B cell (primary cell): ENCODE results near the gene PAN2.

Experiments
- EZH2 ChIP-seq: IDR thresholded peaks from 2 replicates; pipeline ENCODE4 v1.6.1; 2012; ENCODE audit warnings: borderline replicate concordance, low read depth, mild to moderate bottlenecking, moderate library complexity, low read length; ENCODE audit not compliant: insufficient read depth, poor library complexity, severe bottlenecking
- TF ChIP-seq, protein P1 (sequence below): fragments of 200-600 bp; IDR thresholded peaks from one replicate; pipeline ENCODE4 v1.8.0; 2022; ENCODE audit warnings: antibody characterized with exemption, mild to moderate bottlenecking

DNA sequence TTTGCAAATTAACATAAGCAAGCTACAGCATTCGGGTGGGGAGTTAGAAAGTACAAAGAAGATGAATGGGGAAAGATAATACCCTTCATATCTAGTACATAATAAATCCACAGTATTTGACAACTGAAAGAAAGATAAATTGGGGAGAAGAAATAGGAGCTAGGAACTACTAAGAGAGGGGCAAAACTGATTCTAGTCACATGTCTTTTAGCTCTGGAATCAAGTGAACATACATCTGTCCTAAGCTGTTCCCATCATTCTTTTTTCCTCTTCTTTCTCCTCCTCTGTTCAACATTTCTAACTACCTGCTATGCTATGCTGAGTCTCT is 44.2 kb upstream of the PAN2 start:
- TF ChIP-seq, protein P1, sequence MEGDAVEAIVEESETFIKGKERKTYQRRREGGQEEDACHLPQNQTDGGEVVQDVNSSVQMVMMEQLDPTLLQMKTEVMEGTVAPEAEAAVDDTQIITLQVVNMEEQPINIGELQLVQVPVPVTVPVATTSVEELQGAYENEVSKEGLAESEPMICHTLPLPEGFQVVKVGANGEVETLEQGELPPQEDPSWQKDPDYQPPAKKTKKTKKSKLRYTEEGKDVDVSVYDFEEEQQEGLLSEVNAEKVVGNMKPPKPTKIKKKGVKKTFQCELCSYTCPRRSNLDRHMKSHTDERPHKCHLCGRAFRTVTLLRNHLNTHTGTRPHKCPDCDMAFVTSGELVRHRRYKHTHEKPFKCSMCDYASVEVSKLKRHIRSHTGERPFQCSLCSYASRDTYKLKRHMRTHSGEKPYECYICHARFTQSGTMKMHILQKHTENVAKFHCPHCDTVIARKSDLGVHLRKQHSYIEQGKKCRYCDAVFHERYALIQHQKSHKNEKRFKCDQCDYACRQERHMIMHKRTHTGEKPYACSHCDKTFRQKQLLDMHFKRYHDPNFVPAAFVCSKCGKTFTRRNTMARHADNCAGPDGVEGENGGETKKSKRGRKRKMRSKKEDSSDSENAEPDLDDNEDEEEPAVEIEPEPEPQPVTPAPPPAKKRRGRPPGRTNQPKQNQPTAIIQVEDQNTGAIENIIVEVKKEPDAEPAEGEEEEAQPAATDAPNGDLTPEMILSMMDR: no peak
- TF ChIP-seq EZH2: no peak
